Tibial artery (tissue), 4 donors: ENCODE results near the gene IL1RAPL1.

ENCODE experiments used
- DNase-seq, 2 donors: peaks; one replicate each; pipeline ENCODE4 v3.0.0-alpha.2; 2019
- H3K27ac ChIP-seq, 2 donors: fragments of 200-600 bp; sonication (generic) in 1 of 2; 1 replicate in 1 of 2; 2 replicates in 1 of 2; pipeline ENCODE4 v1.5.1; 2018 to 2019; ENCODE audit warnings: mild to moderate bottlenecking in 1 of 2
- H3K27me3 ChIP-seq, 2 donors: fragments of 200-600 bp; sonication (generic) in 1 of 2; one replicate each; pipeline versions ENCODE4 v1.5.1 to v1.6.0; 2016 to 2019
- H3K36me3 ChIP-seq, 3 donors: fragments of 200-600 bp; sonication (generic) in 2 of 3; one replicate each; pipeline ENCODE4 v1.5.1; 2016 to 2019; ENCODE audit warnings: mild to moderate bottlenecking in 2 of 3
- H3K4me1 ChIP-seq, 4 donors: fragments of 200-600 bp; sonication (generic) in 2 of 4; 1 replicate in 3 of 4; 2 replicates in 1 of 4; pipeline ENCODE4 v1.5.1; 2016 to 2019
- H3K4me3 ChIP-seq, 2 donors: fragments of 200-600 bp; sonication (generic) in 1 of 2; 1 replicate in 1 of 2; 2 replicates in 1 of 2; pipeline ENCODE4 v1.5.1; 2018 to 2019; ENCODE audit warnings: mild to moderate bottlenecking in 2 of 2
- H3K9me3 ChIP-seq, 3 donors: fragments of 200-600 bp; sonication (generic) in 1 of 3; one replicate each; pipeline ENCODE4 v1.5.1; 2016 to 2019
- intact Hi-C: fragments of 100-400 bp; cut with DNase I; formaldehyde crosslinking; loops from one replicate; pipeline ENCODE4 v1.15.0; 2023; ENCODE audit warnings: low total_unique reads
- TF ChIP-seq, protein P1 (sequence below), 2 experiments: fragments of 200-600 bp in 1 of 2; fragments of 450-650 bp in 1 of 2; IDR thresholded peaks; one replicate each; pipeline ENCODE4 v1.5.1; 2017 to 2019; ENCODE audit warnings: antibody characterized with exemption in 2 of 2, mild to moderate bottlenecking in 1 of 2, moderate library complexity in 1 of 2

The IL1RAPL1 gene

DNA sequence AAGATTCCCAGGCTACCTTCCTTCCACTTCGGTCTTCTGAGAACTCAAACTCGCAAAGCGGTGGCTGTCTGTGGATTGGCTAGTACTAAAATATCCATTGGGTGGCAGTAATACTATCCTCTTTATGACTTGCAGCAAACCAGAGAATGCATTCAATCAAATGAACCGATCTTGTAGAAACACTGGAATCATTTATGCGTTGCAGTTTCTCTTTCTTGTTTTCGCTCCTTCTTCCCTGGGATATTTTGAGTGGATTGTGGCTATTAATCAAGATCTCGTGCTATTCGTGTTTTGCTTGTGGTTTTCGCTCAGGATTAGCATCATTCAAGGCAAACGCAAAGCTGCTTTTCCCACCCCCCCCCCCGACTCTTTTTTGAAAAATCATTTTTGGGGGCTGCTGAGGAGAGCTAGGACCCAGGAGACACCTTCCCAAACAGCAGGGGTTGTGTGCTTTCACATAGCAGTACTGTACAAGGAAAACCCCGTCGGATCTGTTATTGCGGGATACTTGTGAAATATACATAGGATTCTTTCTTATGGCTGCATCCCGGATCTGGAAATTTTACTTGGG is at the start of gene IL1RAPL1:
IL1RAPL1 (plus strand) TSS at position 466 of the 571 bp plus-strand sequence.
- DNase-seq: no peak
- no peaks in the 10 kb centered on the region for H3K9me3 ChIP-seq
- intact Hi-C loops: no loop called here
- H3K4me3 ChIP-seq: peak within 1 kb of the TSS; percentile 12 to 31
- H3K27ac ChIP-seq: no peak within 1 kb of the TSS
- H3K36me3 ChIP-seq: no peaks in the 10 kb centered on the region
- no peaks in the 10 kb centered on the region for H3K4me1 ChIP-seq
- no peaks in the 10 kb centered on the region for H3K27me3 ChIP-seq
- TF ChIP-seq, protein P1, sequence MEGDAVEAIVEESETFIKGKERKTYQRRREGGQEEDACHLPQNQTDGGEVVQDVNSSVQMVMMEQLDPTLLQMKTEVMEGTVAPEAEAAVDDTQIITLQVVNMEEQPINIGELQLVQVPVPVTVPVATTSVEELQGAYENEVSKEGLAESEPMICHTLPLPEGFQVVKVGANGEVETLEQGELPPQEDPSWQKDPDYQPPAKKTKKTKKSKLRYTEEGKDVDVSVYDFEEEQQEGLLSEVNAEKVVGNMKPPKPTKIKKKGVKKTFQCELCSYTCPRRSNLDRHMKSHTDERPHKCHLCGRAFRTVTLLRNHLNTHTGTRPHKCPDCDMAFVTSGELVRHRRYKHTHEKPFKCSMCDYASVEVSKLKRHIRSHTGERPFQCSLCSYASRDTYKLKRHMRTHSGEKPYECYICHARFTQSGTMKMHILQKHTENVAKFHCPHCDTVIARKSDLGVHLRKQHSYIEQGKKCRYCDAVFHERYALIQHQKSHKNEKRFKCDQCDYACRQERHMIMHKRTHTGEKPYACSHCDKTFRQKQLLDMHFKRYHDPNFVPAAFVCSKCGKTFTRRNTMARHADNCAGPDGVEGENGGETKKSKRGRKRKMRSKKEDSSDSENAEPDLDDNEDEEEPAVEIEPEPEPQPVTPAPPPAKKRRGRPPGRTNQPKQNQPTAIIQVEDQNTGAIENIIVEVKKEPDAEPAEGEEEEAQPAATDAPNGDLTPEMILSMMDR (IDR thresholded peaks at IDR 0.05): peak in 1 of 2 experiments; percentile 10

DNA sequence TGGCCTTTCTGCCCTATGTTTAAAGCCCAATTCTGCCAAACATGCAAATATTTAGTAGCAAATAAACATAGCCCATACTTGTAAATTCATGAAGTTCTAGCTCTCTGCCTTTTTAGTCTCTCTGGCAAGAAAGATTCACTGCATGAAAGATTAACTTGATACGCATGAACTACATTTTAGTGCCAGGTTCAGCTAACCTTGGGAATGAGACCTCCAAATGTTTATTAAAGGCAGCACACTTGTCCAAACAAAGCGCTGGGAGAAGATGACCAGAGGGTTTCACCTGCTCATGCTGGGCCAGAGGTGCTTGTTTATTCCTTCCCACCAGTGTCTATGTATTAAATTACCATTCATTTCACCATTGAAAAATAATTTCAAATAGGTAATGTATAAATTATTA is 44.5 kb upstream of the IL1RAPL1 start:
- intact Hi-C loops: no loop called here
- Histone ChIP-seq H3K27me3 (no peaks in the 10 kb centered on the region), H3K9me3 (no peaks in the 10 kb centered on the region), H3K4me1 (no peaks in the 10 kb centered on the region), H3K36me3 (no peaks in the 10 kb centered on the region), H3K27ac (no peak overlapping the region), H3K4me3 (no peak overlapping the region)
- TF ChIP-seq, protein P1 (IDR thresholded peaks at IDR 0.05): no peak
- DNase-seq: no peak

DNA sequence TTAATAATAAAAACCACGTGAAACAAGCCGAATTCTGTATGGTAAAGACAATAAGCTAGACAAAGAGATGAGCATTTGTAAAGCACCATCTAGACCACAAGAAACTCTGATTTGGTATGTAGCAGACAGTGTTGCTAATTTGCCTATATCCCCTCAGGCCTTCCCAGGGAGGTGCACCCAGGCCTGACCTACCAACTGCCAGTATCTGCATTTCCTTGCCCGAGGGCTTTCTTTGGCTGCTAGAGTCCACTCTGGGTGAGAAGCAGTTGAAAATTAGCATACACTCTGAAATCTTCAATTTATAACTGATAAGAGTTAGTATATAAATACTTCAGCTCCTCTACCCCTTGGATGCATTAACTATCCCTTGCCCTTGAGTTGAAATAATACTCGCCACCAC is 37.4 kb upstream of the IL1RAPL1 start:
- H3K4me1 ChIP-seq: no peaks in the 10 kb centered on the region
- no peak overlapping the region for H3K27ac ChIP-seq
- TF ChIP-seq, protein P1 (IDR thresholded peaks at IDR 0.05): no peak
- no peaks in the 10 kb centered on the region for H3K27me3 ChIP-seq
- intact Hi-C loops: no loop called here
- H3K9me3 ChIP-seq: no peaks in the 10 kb centered on the region
- H3K36me3 ChIP-seq: no peaks in the 10 kb centered on the region
- no peak for DNase-seq
- no peak overlapping the region for H3K4me3 ChIP-seq

DNA sequence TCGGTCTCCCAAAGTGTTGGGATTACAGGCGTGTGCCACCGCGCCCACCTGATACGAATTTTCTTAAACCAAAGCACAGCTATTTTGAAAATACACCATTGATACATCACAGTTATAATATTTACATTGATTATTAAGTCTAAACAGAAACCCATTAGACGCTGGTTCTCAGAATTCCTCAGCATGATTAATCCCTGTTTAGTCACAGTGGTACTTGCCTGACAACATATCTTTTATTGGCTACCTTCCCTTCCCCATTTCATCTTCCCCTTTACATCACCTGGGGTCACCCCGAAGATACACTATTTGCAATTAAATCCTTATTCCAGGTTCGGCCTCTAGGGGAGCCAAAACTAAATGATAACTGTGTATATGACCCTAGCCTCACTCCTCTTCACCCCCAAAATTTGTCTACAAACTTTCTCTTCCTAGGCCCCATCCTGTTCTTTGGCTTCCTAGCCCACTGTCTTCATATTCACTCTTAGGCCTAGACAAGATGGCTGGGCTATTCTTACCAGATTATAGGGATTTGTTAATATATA is 36.8 kb upstream of the IL1RAPL1 start:
- H3K4me3 ChIP-seq: no peak overlapping the region
- H3K9me3 ChIP-seq: no peaks in the 10 kb centered on the region
- H3K27ac ChIP-seq: no peak overlapping the region
- TF ChIP-seq, protein P1 (IDR thresholded peaks at IDR 0.05): no peak
- DNase-seq: no peak
- intact Hi-C loops: no loop called here
- no peaks in the 10 kb centered on the region for H3K27me3 ChIP-seq
- H3K36me3 ChIP-seq: no peaks in the 10 kb centered on the region
- no peaks in the 10 kb centered on the region for H3K4me1 ChIP-seq

DNA sequence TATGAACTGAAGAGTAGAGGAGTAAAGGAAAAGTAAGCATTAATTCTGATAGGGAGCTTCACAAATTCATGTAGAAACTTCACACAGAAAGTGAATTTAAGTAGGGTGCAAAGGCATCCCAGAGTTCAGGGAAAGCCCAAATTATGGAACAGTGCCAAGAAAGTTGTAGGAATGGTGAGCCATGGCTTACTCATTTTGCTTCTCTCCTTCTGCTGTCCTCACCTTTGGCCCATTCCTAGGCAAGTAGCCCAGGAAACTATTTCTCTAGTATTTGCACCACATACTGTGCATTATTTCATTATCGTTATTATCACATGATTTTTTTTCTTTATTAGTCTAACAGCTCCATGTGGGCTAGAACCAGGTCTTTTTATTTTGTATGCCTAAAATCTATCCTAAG is 34.9 kb upstream of the IL1RAPL1 start:
- Histone ChIP-seq H3K4me1 (no peaks in the 10 kb centered on the region), H3K27ac (no peak overlapping the region), H3K4me3 (no peak overlapping the region), H3K9me3 (peaks cover 0 to 3% (median 0%) of the 10 kb centered on the region in 3 donors), H3K36me3 (no peaks in the 10 kb centered on the region), H3K27me3 (no peaks in the 10 kb centered on the region)
- DNase-seq: no peak
- TF ChIP-seq, protein P1 (IDR thresholded peaks at IDR 0.05): no peak
- intact Hi-C loops: no loop called here
